Prostate gland (tissue), 2 donors: ENCODE measurements around the gene PRKRIP1. TPM values are rescaled to one million over a fixed set of nuclear protein-coding genes. Genes with fewer than 3 reads are reported as not detected.

Experiments
- DNase-seq: peaks from one replicate; pipeline ENCODE4 v3.0.0-alpha.2; 2019; ENCODE audit warnings: low spot score
- H3K27ac ChIP-seq, 2 donors: fragments of 200-600 bp; sonication (generic); 2 replicates each; pipeline ENCODE4 v1.5.1; 2017 to 2019
- H3K27me3 ChIP-seq: fragments of 200-600 bp; sonication (generic); replicated peaks from 2 replicates; pipeline ENCODE4 v1.5.1; 2019; ENCODE audit not compliant: insufficient read depth
- H3K36me3 ChIP-seq, 2 donors: fragments of 200-600 bp; sonication (generic); 1 replicate in 1 of 2; 2 replicates in 1 of 2; pipeline versions ENCODE4 v1.5.1 to v1.8.1; 2017 to 2019
- H3K4me1 ChIP-seq: fragments of 200-600 bp; sonication (generic); replicated peaks from 2 replicates; pipeline ENCODE4 v1.5.1; 2019
- H3K4me3 ChIP-seq, 2 donors: fragments of 200-600 bp; sonication (generic); 2 replicates each; pipeline ENCODE4 v1.5.1; 2017 to 2019
- H3K9me3 ChIP-seq: fragments of 200-600 bp; sonication (generic); 2 replicates; pipeline ENCODE4 v1.5.1; 2017
- CTCF ChIP-seq, 4 experiments: fragments of 200-600 bp in 2 of 4; fragments of 450-650 bp in 2 of 4; sonication (generic) in 2 of 4; IDR thresholded peaks; 1 replicate in 3 of 4; 2 replicates in 1 of 4; pipeline ENCODE4 v1.5.1; 2016 to 2019; ENCODE audit warnings: antibody characterized with exemption in 4 of 4, mild to moderate bottlenecking in 2 of 4, moderate library complexity in 2 of 4
- POLR2A ChIP-seq: fragments of 450-650 bp; IDR thresholded peaks from one replicate; pipeline ENCODE4 v1.6.1; 2016; ENCODE audit warnings: antibody characterized with exemption, mild to moderate bottlenecking
- POLR2AphosphoS5 ChIP-seq: sonication (generic); formaldehyde crosslinking; IDR thresholded peaks from one replicate; pipeline ENCODE4 v1.6.1; 2017; ENCODE audit warnings: antibody characterized with exemption
- WGBS: methylation state at CpG from one replicate; pipeline ENCODE4 v1.1.5; 2018; 5-methylcytosine and 5-hydroxymethylcytosine counted together
- intact Hi-C: fragments of 100-400 bp; cut with DNase I; formaldehyde crosslinking; loops from one replicate; pipeline ENCODE4 v1.14.2; 2022
- total RNA-seq, 2 donors: library from RNA; depleted of rRNA; stranded (reverse); fragments of >200 nt; gene quantifications; one replicate each; pipeline ENCODE4 v1.1.0, GENCODE V29; 2016

PRKRIP1 gene
- total RNA-seq, 2 donors from 2014 or later = 31.6 to 50.1 TPM

- intact Hi-C loops = no loop called here
- H3K4me3 ChIP-seq = no peak overlapping the region
- no peak for TF ChIP-seq POLR2A
- TF ChIP-seq POLR2AphosphoS5 = no peak
- no peak overlapping the region for H3K27ac ChIP-seq
- no peaks in the 10 kb centered on the region for H3K27me3 ChIP-seq
- 93% methylated on average over 5 of the region's 5 CpGs for WGBS
- no peaks in the 10 kb centered on the region for H3K9me3 ChIP-seq
- peaks cover 4% of the 10 kb centered on the region for H3K4me1 ChIP-seq
- no peak for DNase-seq
- no peaks in the 10 kb centered on the region for H3K36me3 ChIP-seq
Observed at GRCh38 chr7:102418592-102418991, 22.4 kb downstream of the PRKRIP1 start.

DNA sequence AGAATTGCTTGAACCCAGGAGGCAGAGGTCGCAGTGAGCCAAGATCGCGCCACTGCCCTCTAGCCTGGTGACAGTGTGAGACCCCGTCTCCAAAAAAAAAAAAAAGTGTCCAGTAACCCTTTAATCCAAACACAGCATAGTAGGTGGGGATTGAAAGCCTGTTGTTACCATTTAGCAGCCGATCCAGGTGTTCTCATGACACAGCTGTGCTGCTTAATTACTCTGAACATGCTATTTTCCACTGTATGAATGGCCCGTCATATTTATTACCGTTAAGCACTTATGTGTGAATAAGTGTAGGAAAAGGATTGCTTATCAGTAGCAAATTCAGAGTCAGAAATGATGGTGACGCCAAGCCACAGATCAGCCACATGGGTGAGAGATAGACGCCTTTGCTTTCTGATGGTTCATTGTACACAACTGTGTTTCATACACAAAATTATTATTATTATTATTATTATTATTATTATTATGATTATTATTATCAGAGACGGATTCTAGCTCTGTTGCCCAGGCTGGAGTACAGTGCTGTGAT is 25.6 kb downstream of the PRKRIP1 start:
- TF ChIP-seq CTCF (IDR thresholded peaks at IDR 0.05) = no peak
- TF ChIP-seq POLR2AphosphoS5 = no peak
- no peak for TF ChIP-seq POLR2A
- 89% methylated on average over 10 of the region's 10 CpGs for WGBS

GRCh38 chr7:102424129-102424551 is 28.0 kb downstream of the PRKRIP1 start:
- intact Hi-C loops = no loop called here

More for the DNA sequence above, 25.6 kb downstream of the PRKRIP1 start:
- Histone ChIP-seq H3K27ac (no peak overlapping the region), H3K4me1 (no peaks in the 10 kb centered on the region), H3K9me3 (no peaks in the 10 kb centered on the region), H3K36me3 (no peaks in the 10 kb centered on the region), H3K27me3 (no peaks in the 10 kb centered on the region), H3K4me3 (no peak overlapping the region)
- intact Hi-C loops = no loop called here
- no peak for DNase-seq

GRCh38 chr7:102424787-102425218 is 28.6 kb downstream of the PRKRIP1 start:
- intact Hi-C loops = no loop called here
- no peaks in the 10 kb centered on the region for H3K9me3 ChIP-seq
- TF ChIP-seq CTCF (IDR thresholded peaks at IDR 0.05) = no peak
- TF ChIP-seq POLR2AphosphoS5 = no peak
- no peak for TF ChIP-seq POLR2A
- no peaks in the 10 kb centered on the region for H3K27me3 ChIP-seq
- H3K4me1 ChIP-seq = no peaks in the 10 kb centered on the region
- no peak overlapping the region for H3K27ac ChIP-seq
- DNase-seq = no peak
- 82% methylated on average over 13 of the region's 13 CpGs for WGBS
- H3K4me3 ChIP-seq = no peak overlapping the region
- no peaks in the 10 kb centered on the region for H3K36me3 ChIP-seq

More at GRCh38 chr7:102424129-102424551, 28.0 kb downstream of the PRKRIP1 start:
- H3K4me3 ChIP-seq = no peak overlapping the region
- no peak overlapping the region for H3K27ac ChIP-seq
- no peaks in the 10 kb centered on the region for H3K4me1 ChIP-seq
- H3K36me3 ChIP-seq = no peaks in the 10 kb centered on the region
- 71% methylated on average over 12 of the region's 12 CpGs for WGBS
- no peaks in the 10 kb centered on the region for H3K9me3 ChIP-seq
- no peaks in the 10 kb centered on the region for H3K27me3 ChIP-seq
- no peak for DNase-seq
- TF ChIP-seq POLR2AphosphoS5 (no peak), CTCF (IDR thresholded peaks at IDR 0.05) (no peak), POLR2A (no peak)

GRCh38 chr7:102425639-102426267 is 29.6 kb downstream of the PRKRIP1 start:
- no peak for DNase-seq
- H3K9me3 ChIP-seq = no peaks in the 10 kb centered on the region
- H3K4me3 ChIP-seq = no peak overlapping the region
- TF ChIP-seq CTCF (IDR thresholded peaks at IDR 0.05) = no peak
- TF ChIP-seq POLR2AphosphoS5 = no peak
- TF ChIP-seq POLR2A = no peak
- intact Hi-C loops = no loop called here
- no peaks in the 10 kb centered on the region for H3K4me1 ChIP-seq
- no peak overlapping the region for H3K27ac ChIP-seq
- H3K27me3 ChIP-seq = no peaks in the 10 kb centered on the region
- WGBS = 66% methylated on average over 25 of the region's 25 CpGs
- no peaks in the 10 kb centered on the region for H3K36me3 ChIP-seq
